ENCODE data around the gene BDH1. TPM values are rescaled to one million over a fixed set of nuclear protein-coding genes. Genes with fewer than 3 reads are reported as not detected.

The BDH1 gene
- 3.9 and 8.2 TPM in 2 replicates for total RNA-seq

GRCh38 chr3:197555281-197556261 lies at the start of gene BDH1:
Gene BDH1, minus strand, starts transcription at chr3:197555968. Its CDS starts 9,525 bp downstream, at chr3:197546443.

Other genes with a start within 250 kb of the BDH1 start
- 13.1 and 13.4 TPM in 2 replicates for gene RUBCN, start 180.9 kb upstream of the BDH1 start, total RNA-seq
- gene FYTTD1, start 193.9 kb upstream of the BDH1 start, total RNA-seq, result 48.5 and 53.5 TPM in 2 replicates
- 40.2 and 58.2 TPM in 2 replicates for gene LRCH3, start 235.3 kb upstream of the BDH1 start, total RNA-seq